ENCODE results near the gene TMEM18. TPM values are rescaled to one million over a fixed set of nuclear protein-coding genes. Genes with fewer than 3 reads are reported as not detected.

Gene TMEM18
- total RNA-seq, 1 experiment from 2014 or later = 30.7 TPM

- H2AK5ac ChIP-seq (ENCODE audit: insufficient read length, low read length) = no peak overlapping the region
- H3K27me3 Mint-ChIP-seq (ENCODE audit: low read depth) = no peaks in the 10 kb centered on the region
- no peak overlapping the region for H2BK20ac ChIP-seq (ENCODE audit: low read depth, low read length, poor library complexity, severe bottlenecking)
- peaks cover 13% of the 10 kb centered on the region in 2 experiments for H3K9me3 Mint-ChIP-seq
- H3K27me3 ChIP-seq (ENCODE audit: insufficient read depth, low read length) = no peaks in the 10 kb centered on the region
- H2AFZ ChIP-seq (ENCODE audit: low read length) = no peak overlapping the region
- no peak overlapping the region for H3K4me3 Mint-ChIP-seq
- WGBS (ENCODE audit: extremely low coverage, insufficient read length, low lambda C conversion rate) = no CpG with 5 or more reads among the region's 10 CpGs
- peaks cover 0 to 4% of the 10 kb centered on the region in 2 experiments; a peak in 3 of 4 replicates for H3K4me1 Mint-ChIP-seq
- no peak for DNase-seq
- no peaks in the 10 kb centered on the region for H3K4me1 ChIP-seq (ENCODE audit: insufficient read depth, low read length)
- no peaks in the 10 kb centered on the region for H4K20me1 ChIP-seq (ENCODE audit: control insufficient read depth, insufficient read depth, insufficient read length)
- H3K4ac ChIP-seq (ENCODE audit: low read depth, low read length) = no peak overlapping the region
- H3K14ac ChIP-seq (ENCODE audit: insufficient read depth, low read length) = no peak overlapping the region
- H3K9me3 ChIP-seq (ENCODE audit: control insufficient read depth, low read depth, low read length) = peaks cover 1% of the 10 kb centered on the region
- H4K91ac ChIP-seq (ENCODE audit: insufficient read length, low read depth, low read length) = no peak overlapping the region
- H3K23ac ChIP-seq (ENCODE audit: insufficient read length, low read depth, low read length) = no peak overlapping the region
- H3K36me3 Mint-ChIP-seq (ENCODE audit: insufficient read depth in 1 of 3, low read depth in 3 of 3) = peaks cover 12 to 22% (median 13%) of the 10 kb centered on the region in 3 experiments
- H3K27ac ChIP-seq (ENCODE audit: insufficient read length, low read depth, low read length) = no peak overlapping the region
- H3K18ac ChIP-seq (ENCODE audit: insufficient read length, low read depth, low read length) = no peak overlapping the region
- no peaks in the 10 kb centered on the region for H3K79me1 ChIP-seq (ENCODE audit: insufficient read depth, low read depth, low read length, poor library complexity, severe bottlenecking)
- no peak overlapping the region for H3K56ac ChIP-seq (ENCODE audit: insufficient read length, low read depth, low read length)
- no peak for TF ChIP-seq CTCF (conservative IDR thresholded peaks at IDR 0.05)
- no peak overlapping the region for H3K4me2 ChIP-seq (ENCODE audit: insufficient read depth, insufficient read length, low read length)
- no peak overlapping the region for H2BK120ac ChIP-seq (ENCODE audit: low read depth, low read length, poor library complexity, severe bottlenecking)
- H2BK5ac ChIP-seq (ENCODE audit: insufficient read length, low read length) = no peak overlapping the region
- no peak overlapping the region for H3K27ac Mint-ChIP-seq
- H2BK15ac ChIP-seq (ENCODE audit: low read depth, low read length) = no peak overlapping the region
- no peak overlapping the region for H4K5ac ChIP-seq (ENCODE audit: insufficient read length, low read depth, low read length)
- no peak overlapping the region for H4K8ac ChIP-seq (replicated peaks; ENCODE audit: insufficient read length, low read depth, low read length)
- H3K23me2 ChIP-seq (ENCODE audit: insufficient read length, low read depth, low read length, poor library complexity, severe bottlenecking) = peaks cover 3% of the 10 kb centered on the region
- no peak overlapping the region for H3T11ph ChIP-seq (ENCODE audit: low read length)
- H3K79me2 ChIP-seq (ENCODE audit: insufficient read depth, low read length) = no peaks in the 10 kb centered on the region
- H2BK12ac ChIP-seq (ENCODE audit: insufficient read length, low read depth, low read length) = no peak overlapping the region
- H3K9ac ChIP-seq (ENCODE audit: extremely low read depth, insufficient read length, low read length) = no peak overlapping the region
Observed at GRCh38 chr2:690799-691198, 13.6 kb upstream of the TMEM18 start.
